Measurements from ENCODE around the gene SDK1. TPM values are rescaled to one million over a fixed set of nuclear protein-coding genes. Genes with fewer than 3 reads are reported as not detected.

Gene SDK1
- total RNA-seq, 1 donor from 2014 or later, result 10.4 TPM

DNA sequence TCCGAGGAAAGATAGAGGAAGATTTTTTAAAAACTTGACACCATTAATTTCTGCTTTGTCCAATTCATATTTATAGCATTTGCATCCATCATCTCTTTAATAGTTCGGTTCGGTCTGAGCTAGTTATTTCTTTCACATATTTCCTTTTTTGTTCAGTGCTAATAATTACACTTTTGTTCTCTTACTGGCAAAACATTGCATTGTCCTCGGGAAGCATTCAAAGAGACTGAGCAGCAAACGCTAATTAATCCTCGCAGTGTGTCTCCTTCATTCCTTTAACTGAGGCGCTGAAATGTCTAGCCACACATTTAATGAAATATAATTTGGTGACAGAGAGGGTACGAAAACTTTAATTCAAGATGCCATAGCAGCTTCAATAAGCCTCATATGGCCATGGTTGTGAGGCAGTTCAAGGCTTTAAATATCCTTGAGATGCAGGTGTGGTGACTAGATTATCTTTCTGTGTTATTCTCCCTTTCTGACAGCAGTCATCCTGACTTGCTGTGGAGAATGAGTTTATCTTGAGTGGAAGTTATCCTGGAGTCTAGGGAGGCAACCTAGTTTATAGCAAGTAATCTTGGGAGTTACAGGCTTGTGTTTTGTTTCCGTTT is 431.4 kb downstream of the SDK1 start:
- no peak overlapping the region for H3K27ac ChIP-seq
- intact Hi-C loops (cut with DNase I), result no loop called here
- H3K4me3 ChIP-seq, result no peak overlapping the region
- H3K9me3 ChIP-seq, result no peaks in the 10 kb centered on the region
- no peaks in the 10 kb centered on the region for H3K36me3 ChIP-seq
- no peaks in the 10 kb centered on the region for H3K4me1 ChIP-seq
- ATAC-seq (no peak), DNase-seq (no peak)
- TF ChIP-seq, protein P1, sequence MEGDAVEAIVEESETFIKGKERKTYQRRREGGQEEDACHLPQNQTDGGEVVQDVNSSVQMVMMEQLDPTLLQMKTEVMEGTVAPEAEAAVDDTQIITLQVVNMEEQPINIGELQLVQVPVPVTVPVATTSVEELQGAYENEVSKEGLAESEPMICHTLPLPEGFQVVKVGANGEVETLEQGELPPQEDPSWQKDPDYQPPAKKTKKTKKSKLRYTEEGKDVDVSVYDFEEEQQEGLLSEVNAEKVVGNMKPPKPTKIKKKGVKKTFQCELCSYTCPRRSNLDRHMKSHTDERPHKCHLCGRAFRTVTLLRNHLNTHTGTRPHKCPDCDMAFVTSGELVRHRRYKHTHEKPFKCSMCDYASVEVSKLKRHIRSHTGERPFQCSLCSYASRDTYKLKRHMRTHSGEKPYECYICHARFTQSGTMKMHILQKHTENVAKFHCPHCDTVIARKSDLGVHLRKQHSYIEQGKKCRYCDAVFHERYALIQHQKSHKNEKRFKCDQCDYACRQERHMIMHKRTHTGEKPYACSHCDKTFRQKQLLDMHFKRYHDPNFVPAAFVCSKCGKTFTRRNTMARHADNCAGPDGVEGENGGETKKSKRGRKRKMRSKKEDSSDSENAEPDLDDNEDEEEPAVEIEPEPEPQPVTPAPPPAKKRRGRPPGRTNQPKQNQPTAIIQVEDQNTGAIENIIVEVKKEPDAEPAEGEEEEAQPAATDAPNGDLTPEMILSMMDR (IDR thresholded peaks at IDR 0.05), result no peak
- no peaks in the 10 kb centered on the region for H3K27me3 ChIP-seq

DNA sequence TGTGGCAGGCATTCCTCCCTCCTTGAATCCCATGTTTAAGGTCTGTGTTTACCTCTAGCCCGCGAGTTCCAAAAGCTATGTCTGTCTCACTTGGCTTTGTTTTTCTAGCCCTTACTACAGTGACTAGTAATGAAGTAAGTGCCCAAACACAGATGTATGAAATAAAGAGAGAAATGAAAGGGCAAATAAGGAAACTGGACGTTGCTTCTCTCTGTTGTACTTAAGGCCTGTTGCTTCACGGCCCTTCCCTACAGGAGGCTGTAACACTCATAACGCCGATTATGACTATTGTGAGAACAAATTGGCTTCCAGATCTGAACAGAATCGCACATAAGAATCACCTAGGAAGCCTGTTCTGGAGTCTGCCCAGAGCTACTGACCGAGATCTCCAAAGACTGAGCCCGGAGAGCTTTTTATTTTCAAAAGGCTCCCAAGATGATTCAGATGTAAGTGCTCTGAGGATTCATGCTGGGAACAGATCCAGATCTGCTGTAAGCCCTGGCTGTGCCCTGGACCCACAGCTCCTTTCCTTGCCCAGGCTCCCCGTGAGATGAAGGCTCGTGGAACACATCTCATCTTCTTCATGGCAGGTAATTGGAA is 432.6 kb downstream of the SDK1 start:
- no peaks in the 10 kb centered on the region for H3K27me3 ChIP-seq
- H3K36me3 ChIP-seq, result no peaks in the 10 kb centered on the region
- no peak for ATAC-seq
- H3K4me1 ChIP-seq, result no peaks in the 10 kb centered on the region
- H3K9me3 ChIP-seq, result no peaks in the 10 kb centered on the region
- DNase-seq, result no peak
- intact Hi-C loops (cut with DNase I), result no loop called here
- TF ChIP-seq, protein P1 (IDR thresholded peaks at IDR 0.05), result no peak
- no peak overlapping the region for H3K27ac ChIP-seq
- no peak overlapping the region for H3K4me3 ChIP-seq

DNA sequence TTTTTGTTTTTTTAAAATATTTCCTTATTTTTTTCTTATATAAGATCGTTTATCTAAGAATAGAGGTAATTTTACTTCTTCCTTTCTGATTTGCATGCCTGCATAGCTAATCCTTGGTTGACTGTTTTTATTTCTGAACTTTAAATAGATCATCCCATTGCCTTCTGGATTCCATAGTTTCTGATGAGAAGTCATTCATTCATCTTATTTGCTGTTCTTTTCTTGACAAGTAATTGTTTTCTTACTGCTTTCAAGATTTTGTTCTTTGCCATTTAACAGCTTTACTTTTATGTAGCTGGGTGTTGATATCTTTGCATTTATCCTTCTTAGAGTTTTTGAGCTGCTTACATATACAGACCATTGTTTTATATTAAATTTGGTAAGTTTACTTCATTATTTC is 437.9 kb downstream of the SDK1 start:
- peaks cover 13% of the 10 kb centered on the region for H3K9me3 ChIP-seq
- H3K27me3 ChIP-seq, result no peaks in the 10 kb centered on the region
- TF ChIP-seq, protein P1 (IDR thresholded peaks at IDR 0.05), result no peak
- intact Hi-C loops (cut with DNase I), result no loop called here
- no peak overlapping the region for H3K4me3 ChIP-seq
- H3K4me1 ChIP-seq, result no peaks in the 10 kb centered on the region
- no peaks in the 10 kb centered on the region for H3K36me3 ChIP-seq
- no peak overlapping the region for H3K27ac ChIP-seq
- no peak for ATAC-seq
- no peak for DNase-seq

DNA sequence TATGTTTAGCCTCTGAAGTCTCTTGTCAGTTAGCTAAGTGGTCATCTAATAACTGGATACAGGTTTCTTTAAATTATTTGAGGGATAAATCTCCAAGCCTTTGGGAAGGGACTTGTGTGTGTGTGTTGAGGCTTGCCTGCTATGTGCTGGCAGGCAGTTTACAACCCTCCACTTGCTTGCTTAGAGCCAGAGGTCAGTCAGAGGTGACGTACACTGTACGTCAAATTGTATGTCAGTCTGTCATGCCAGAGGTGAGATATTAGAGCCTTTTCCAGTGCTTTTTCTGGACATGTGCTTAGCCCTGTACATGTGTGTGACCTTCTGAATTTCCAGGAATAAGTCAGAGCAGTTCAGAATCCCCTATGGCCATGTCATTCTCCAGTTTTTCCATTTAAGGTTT is 438.9 kb downstream of the SDK1 start:
- DNase-seq (no peak), ATAC-seq (no peak)
- intact Hi-C loops (cut with DNase I), result no loop called here

DNA sequence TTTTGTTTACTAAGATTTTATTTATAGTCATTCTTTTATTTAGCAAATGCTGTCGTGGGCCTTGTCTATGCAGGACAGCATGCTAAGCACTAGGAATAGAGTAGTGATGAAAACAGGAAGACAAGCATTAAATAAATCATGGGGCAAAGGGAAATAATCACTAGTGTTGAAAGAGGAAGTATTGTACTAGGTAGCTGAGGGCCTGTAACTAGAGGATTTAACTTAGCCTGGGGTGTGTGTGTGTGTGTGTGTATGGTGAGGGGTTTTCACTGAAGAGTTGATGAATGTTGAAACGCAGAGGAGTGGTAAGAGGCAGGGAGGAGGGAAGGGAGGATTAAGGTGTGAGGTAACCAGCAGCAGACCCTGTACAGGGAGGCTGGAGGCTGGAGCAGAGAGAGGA is 446.4 kb downstream of the SDK1 start:
- DNase-seq (no peak), ATAC-seq (no peak)
- TF ChIP-seq, protein P1 (IDR thresholded peaks at IDR 0.05), result no peak
- intact Hi-C loops (cut with DNase I), result no loop called here
- Histone ChIP-seq H3K4me1 (no peaks in the 10 kb centered on the region), H3K27ac (no peak overlapping the region), H3K36me3 (no peaks in the 10 kb centered on the region), H3K9me3 (no peaks in the 10 kb centered on the region), H3K27me3 (no peaks in the 10 kb centered on the region), H3K4me3 (no peak overlapping the region)

More for the DNA sequence above, 438.9 kb downstream of the SDK1 start:
- H3K27ac ChIP-seq, result no peak overlapping the region
- no peaks in the 10 kb centered on the region for H3K36me3 ChIP-seq
- H3K27me3 ChIP-seq, result no peaks in the 10 kb centered on the region
- H3K4me3 ChIP-seq, result no peak overlapping the region
- TF ChIP-seq, protein P1 (IDR thresholded peaks at IDR 0.05), result no peak
- H3K4me1 ChIP-seq, result no peaks in the 10 kb centered on the region
- peaks cover 13% of the 10 kb centered on the region for H3K9me3 ChIP-seq

Measured in upper lobe of right lung (tissue), 1 donor.